Measurements from ENCODE around the gene COX7B. TPM values are rescaled to one million over a fixed set of nuclear protein-coding genes. Genes with fewer than 3 reads are reported as not detected.

The COX7B gene
- total and polyA plus RNA-seq, 2 of the 8 experiments (the other 6 are each of a cell fraction or from before 2014, with no cell fraction given): 268 to 974 TPM

DNA sequence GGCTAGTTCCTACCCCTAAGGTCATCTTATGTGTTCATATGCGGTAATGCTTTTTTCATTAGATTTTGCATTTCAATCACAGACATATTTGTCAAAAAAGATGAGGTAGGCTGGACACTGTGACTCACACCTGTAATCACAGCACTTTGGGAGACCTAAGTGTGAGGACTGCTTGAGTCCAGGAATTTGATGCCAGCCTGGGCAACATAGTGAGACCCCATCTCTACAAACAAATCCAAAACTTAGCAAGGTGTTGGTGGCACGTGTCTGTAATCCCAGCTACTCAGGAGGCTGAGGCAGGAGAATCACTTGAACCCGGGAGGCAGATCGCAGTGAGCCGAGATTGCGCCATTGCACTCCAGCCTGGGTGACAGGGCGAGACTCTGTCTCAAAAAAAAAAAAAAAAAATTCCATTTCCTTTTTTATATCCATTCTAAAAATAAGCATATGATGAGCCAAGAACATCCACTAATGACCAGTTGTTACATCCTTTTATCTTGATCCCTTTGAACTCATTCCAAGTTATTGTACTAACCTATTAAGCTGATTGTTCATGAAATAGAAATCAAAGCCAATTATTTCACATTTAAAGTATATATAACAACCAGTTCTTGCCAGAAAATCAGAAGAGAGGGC is 46.8 kb downstream of the COX7B start:
- Histone ChIP-seq H3K4me1 (replicated peaks in 1 of 4; ENCODE audit: control insufficient read depth in 3 of 4, insufficient read depth in 4 of 4, low read length in 3 of 4) (no peaks in the 10 kb centered on the region), H3K27ac (ENCODE audit: low read depth, low read length) (no peak overlapping the region), H3K18ac (ENCODE audit: extremely low read depth, low read length) (no peak overlapping the region), H3K36me3 (ENCODE audit: control insufficient read depth in 2 of 4, insufficient read depth in 4 of 4, low read length in 3 of 4) (no peaks in the 10 kb centered on the region), H3K4me3 (ENCODE audit: extremely low read depth in 1 of 4, insufficient read depth in 2 of 4, low read depth in 3 of 4, low read length in 4 of 4) (no peak overlapping the region), H3K56ac (replicated peaks; ENCODE audit: insufficient read length, low read depth, low read length) (no peak overlapping the region), H3K79me2 (ENCODE audit: control insufficient read depth in 1 of 2, insufficient read depth in 2 of 2, low read length in 2 of 2) (no peaks in the 10 kb centered on the region), H2BK12ac (ENCODE audit: low read depth, low read length) (no peak overlapping the region), H4K91ac (replicated peaks; ENCODE audit: insufficient read length, low read length) (no peak overlapping the region), H2AFZ (ENCODE audit: low read length) (no peak overlapping the region), H3K4me2 (ENCODE audit: insufficient read depth in 1 of 2, low read depth in 2 of 2, low read length in 2 of 2) (no peak overlapping the region), H3K27me3 (replicated peaks in 1 of 4; ENCODE audit: control insufficient read depth in 3 of 4, extremely low read depth in 1 of 4, insufficient read depth in 3 of 4, low read length in 3 of 4) (no peaks in the 10 kb centered on the region), H3K23me2 (ENCODE audit: low read depth, low read length) (no peaks in the 10 kb centered on the region), H3K9ac (replicated peaks in 1 of 4; ENCODE audit: extremely low read depth in 1 of 4, low read depth in 3 of 4, low read length in 3 of 4) (no peak overlapping the region), H2BK15ac (ENCODE audit: low read length) (no peak overlapping the region), H3K14ac (ENCODE audit: insufficient read length) (no peak overlapping the region), H2BK5ac (ENCODE audit: low read depth, low read length) (no peak overlapping the region), H3K79me1 (ENCODE audit: low read depth, low read length) (no peaks in the 10 kb centered on the region), H4K20me1 (replicated peaks in 1 of 2; ENCODE audit: control insufficient read depth in 1 of 2, insufficient read depth in 2 of 2, low read length in 2 of 2) (no peaks in the 10 kb centered on the region), H2BK20ac (ENCODE audit: low read length) (no peak overlapping the region), H4K5ac (ENCODE audit: insufficient read length, low read depth, low read length) (no peak overlapping the region), H2BK120ac (replicated peaks; ENCODE audit: low read depth, low read length) (no peak overlapping the region), H4K8ac (ENCODE audit: extremely low read depth, insufficient read depth, low read length) (no peak overlapping the region), H3K23ac (ENCODE audit: insufficient read length) (no peak overlapping the region), H3K9me3 (ENCODE audit: insufficient read depth in 2 of 2, low read depth in 1 of 2, low read length in 1 of 2) (no peaks in the 10 kb centered on the region), H2AK5ac (ENCODE audit: low read depth, low read length) (no peak overlapping the region), H3K4ac (replicated peaks; ENCODE audit: insufficient read length, low read depth, low read length) (no peak overlapping the region)
- WGBS, 2 experiments (ENCODE audit: extremely low coverage in 1 of 2, insufficient coverage in 1 of 2, insufficient read length in 1 of 2, insufficient replicate concordance in 2 of 2, low coverage in 1 of 2, low lambda C conversion rate in 2 of 2, missing lambda C conversion rate in 1 of 2): 85% methylated on average over 6 of the region's 7 CpGs; no CpG with 5 or more reads in 1 of the 2 experiments
- ChIA-PET CTCF (ENCODE audit: partially characterized antibody) (no interaction called here), POLR2A (ENCODE audit: partially characterized antibody) (no interaction called here)
- FAIRE-seq (no peak), DNase-seq (ENCODE audit: low read depth in 1 of 2, low spot score in 2 of 2) (no peak)
- TF ChIP-seq EGR1 (IDR thresholded peaks at IDR 0.05; ENCODE audit: borderline replicate concordance, low read depth, low read length) (no peak), GABPA (IDR thresholded peaks at IDR 0.05; ENCODE audit: borderline replicate concordance, insufficient read depth, low read length) (no peak), RFX5 (IDR thresholded peaks at IDR 0.05; ENCODE audit: borderline replicate concordance, low read depth, low read length) (no peak), CTCF (IDR thresholded peaks at IDR 0.05; ENCODE audit: control extremely low read depth in 1 of 3, insufficient read depth in 1 of 3, low read depth in 1 of 3, low read length in 3 of 3) (no peak), CTBP2 (IDR thresholded peaks at IDR 0.05; ENCODE audit: borderline replicate concordance, insufficient read depth, insufficient read length, low read length) (no peak), CBX5 (IDR thresholded peaks at IDR 0.05; ENCODE audit: low read depth, low read length) (no peak), BRCA1 (IDR thresholded peaks at IDR 0.05; ENCODE audit: low read depth, low read length) (no peak), NANOG (IDR thresholded peaks at IDR 0.05; ENCODE audit: insufficient read depth, low read depth, low read length, poor library complexity, severe bottlenecking) (no peak)
- TF ChIP-seq, protein P1, sequence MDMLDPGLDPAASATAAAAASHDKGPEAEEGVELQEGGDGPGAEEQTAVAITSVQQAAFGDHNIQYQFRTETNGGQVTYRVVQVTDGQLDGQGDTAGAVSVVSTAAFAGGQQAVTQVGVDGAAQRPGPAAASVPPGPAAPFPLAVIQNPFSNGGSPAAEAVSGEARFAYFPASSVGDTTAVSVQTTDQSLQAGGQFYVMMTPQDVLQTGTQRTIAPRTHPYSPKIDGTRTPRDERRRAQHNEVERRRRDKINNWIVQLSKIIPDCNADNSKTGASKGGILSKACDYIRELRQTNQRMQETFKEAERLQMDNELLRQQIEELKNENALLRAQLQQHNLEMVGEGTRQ (IDR thresholded peaks at IDR 0.05; ENCODE audit: low read length): no peak
